Measurements from ENCODE around the gene SLC2A4RG.

SLC2A4RG gene

GRCh38 chr20:63751471-63752271, 12.1 kb downstream of the SLC2A4RG start:
- Histone ChIP-seq H3K27ac (ENCODE audit: low read length) (no peak overlapping the region), H3K36me3 (ENCODE audit: control insufficient read depth in 2 of 2, insufficient read depth in 2 of 2, low read length in 2 of 2) (no peaks in the 10 kb centered on the region), H3K9ac (ENCODE audit: low read length in 2 of 2) (no peak overlapping the region), H3K9me3 (ENCODE audit: control insufficient read depth in 2 of 2, low read length in 2 of 2) (no peaks in the 10 kb centered on the region), H3K4me1 (ENCODE audit: control insufficient read depth, insufficient read depth, low read length) (no peaks in the 10 kb centered on the region), H3K4me3 (ENCODE audit: low read length in 2 of 2) (no peak overlapping the region), H3K27me3 (ENCODE audit: control insufficient read depth in 1 of 2, insufficient read depth in 2 of 2, low read length in 2 of 2) (no peaks in the 10 kb centered on the region)

DNA sequence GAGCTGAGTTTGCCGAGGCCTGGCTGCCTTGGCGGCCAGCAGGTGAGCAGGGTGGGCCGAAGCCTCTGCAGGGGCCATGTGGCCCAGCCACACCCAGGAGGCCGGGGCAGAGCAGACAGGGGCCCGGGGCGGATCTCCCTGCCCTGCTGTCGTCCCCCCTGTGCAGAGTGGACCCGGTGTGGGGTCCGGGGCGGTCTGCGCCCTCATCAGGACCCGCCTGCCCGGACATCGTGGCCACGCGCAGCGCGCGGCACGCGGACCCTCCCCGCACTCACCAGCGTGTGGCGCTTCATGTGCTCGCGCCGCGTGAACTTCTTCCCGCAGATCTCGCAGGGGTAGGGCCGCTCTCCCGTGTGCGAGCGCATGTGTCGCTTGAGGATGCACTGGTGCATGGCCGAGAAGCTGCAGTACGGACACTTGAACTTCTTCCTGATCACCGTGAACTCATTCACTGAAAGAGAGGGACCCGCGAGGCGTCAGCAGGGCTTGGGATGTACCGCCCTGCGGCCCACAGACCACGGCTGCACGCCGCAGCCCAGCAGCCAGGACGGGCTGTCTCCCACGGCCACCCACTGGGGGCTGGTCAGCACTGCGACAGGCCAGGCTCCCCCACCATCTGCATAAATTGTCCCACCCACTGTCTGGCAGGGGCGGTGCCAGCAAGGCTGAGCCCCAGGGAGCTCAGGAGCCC, 13.0 kb downstream of the SLC2A4RG start:
- Histone ChIP-seq H3K4me1 (ENCODE audit: control insufficient read depth, insufficient read depth, low read length) (no peaks in the 10 kb centered on the region), H3K9ac (ENCODE audit: low read length in 2 of 2) (no peak overlapping the region), H3K9me3 (ENCODE audit: control insufficient read depth in 2 of 2, low read length in 2 of 2) (no peaks in the 10 kb centered on the region), H3K4me3 (ENCODE audit: low read length in 2 of 2) (no peak overlapping the region), H3K36me3 (ENCODE audit: control insufficient read depth in 2 of 2, insufficient read depth in 2 of 2, low read length in 2 of 2) (no peaks in the 10 kb centered on the region), H3K27ac (ENCODE audit: low read length) (no peak overlapping the region), H3K27me3 (ENCODE audit: control insufficient read depth in 1 of 2, insufficient read depth in 2 of 2, low read length in 2 of 2) (no peaks in the 10 kb centered on the region)

DNA sequence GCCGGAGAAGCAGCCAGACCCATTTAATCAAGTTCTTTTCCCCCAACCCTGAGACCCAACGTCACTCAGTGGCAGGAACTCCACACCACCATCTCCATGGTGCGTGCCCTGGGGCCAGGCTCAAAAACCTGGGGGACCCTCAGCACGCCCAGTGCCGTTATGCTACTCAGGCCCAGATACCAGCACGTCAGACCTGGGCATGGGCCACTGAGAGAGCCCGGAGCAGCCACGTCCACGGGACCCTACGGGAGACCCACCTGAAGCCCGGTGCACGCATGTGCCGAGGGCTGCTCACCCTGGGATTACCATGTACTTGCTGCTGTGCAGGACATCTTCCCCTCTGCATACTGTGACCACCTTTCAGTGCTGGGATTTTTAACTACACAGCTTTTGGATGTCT, 13.8 kb downstream of the SLC2A4RG start:
- H3K4me1 ChIP-seq (ENCODE audit: control insufficient read depth, insufficient read depth, low read length), result no peaks in the 10 kb centered on the region
- no peaks in the 10 kb centered on the region for H3K9me3 ChIP-seq (ENCODE audit: control insufficient read depth in 2 of 2, low read length in 2 of 2)
- no peak overlapping the region for H3K27ac ChIP-seq (ENCODE audit: low read length)
- no peak overlapping the region for H3K4me3 ChIP-seq (ENCODE audit: low read length in 2 of 2)
- H3K27me3 ChIP-seq (ENCODE audit: control insufficient read depth in 1 of 2, insufficient read depth in 2 of 2, low read length in 2 of 2), result no peaks in the 10 kb centered on the region
- H3K36me3 ChIP-seq (ENCODE audit: control insufficient read depth in 2 of 2, insufficient read depth in 2 of 2, low read length in 2 of 2), result no peaks in the 10 kb centered on the region
- no peak overlapping the region for H3K9ac ChIP-seq (ENCODE audit: low read length in 2 of 2)

DNA sequence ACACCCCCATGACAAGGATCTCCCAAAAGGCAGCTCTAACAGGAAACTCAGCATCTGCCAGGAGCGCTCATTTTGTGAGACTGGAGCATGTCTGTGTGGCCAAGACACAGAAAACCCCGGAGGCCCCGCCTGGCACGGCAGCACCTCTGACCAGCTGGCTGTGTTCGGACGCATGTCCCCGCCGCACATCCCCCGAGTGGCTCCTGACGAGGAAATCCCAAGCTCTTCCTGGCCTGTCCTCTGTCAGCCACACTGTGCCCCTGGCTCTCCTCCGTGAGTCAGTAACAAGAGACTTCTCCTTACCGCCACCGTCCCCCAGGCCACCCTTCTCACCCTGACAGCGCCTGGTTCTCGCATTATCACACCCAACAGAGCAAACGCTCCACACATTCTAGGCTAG, 14.4 kb downstream of the SLC2A4RG start:
- no peak overlapping the region for H3K4me3 ChIP-seq (ENCODE audit: low read length in 2 of 2)
- no peaks in the 10 kb centered on the region for H3K4me1 ChIP-seq (ENCODE audit: control insufficient read depth, insufficient read depth, low read length)

DNA sequence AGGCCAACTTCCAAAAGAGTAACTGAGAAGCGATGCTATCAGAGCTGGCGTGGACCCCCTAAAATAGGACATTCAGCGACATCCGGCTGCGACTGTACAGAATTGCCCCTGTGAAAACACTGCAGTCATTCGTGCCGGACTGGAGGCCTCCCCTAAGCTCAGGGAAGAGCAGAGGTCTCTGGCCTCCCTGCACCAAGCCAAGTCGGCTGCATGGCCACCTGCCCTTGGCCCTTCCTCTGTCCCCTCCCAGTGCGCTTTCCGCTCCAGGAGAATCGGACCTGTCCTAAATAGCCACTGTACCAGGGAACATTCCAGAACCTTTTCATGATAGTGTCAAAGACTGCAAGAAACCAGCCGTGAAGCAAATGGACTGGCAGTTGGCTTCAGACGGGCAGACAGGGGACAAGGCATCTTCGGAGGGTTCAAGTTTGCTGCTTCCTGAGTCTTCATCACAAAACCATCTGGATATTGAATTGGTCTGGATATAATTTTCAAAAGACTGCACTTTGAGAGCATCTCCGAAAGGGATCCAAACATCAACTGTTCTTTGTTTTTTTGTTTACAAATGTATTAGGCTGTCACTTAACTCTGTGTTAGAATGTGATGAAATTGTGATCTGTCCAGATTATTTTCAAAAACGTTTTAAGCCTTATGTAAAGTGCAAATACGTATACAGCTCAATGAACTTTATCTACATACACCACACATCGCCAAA, 16.5 kb downstream of the SLC2A4RG start:
- Histone ChIP-seq H3K4me1 (ENCODE audit: control insufficient read depth, insufficient read depth, low read length) (no peaks in the 10 kb centered on the region), H3K9ac (ENCODE audit: low read length in 2 of 2) (no peak overlapping the region), H3K36me3 (ENCODE audit: control insufficient read depth in 2 of 2, insufficient read depth in 2 of 2, low read length in 2 of 2) (no peaks in the 10 kb centered on the region), H3K27ac (ENCODE audit: low read length) (no peak overlapping the region), H3K9me3 (ENCODE audit: control insufficient read depth in 2 of 2, low read length in 2 of 2) (no peaks in the 10 kb centered on the region), H3K27me3 (ENCODE audit: control insufficient read depth in 1 of 2, insufficient read depth in 2 of 2, low read length in 2 of 2) (no peaks in the 10 kb centered on the region), H3K4me3 (ENCODE audit: low read length in 2 of 2) (no peak overlapping the region)

More for the DNA sequence above, 14.4 kb downstream of the SLC2A4RG start:
- Histone ChIP-seq H3K36me3 (ENCODE audit: control insufficient read depth in 2 of 2, insufficient read depth in 2 of 2, low read length in 2 of 2) (no peaks in the 10 kb centered on the region), H3K27ac (ENCODE audit: low read length) (no peak overlapping the region), H3K9me3 (ENCODE audit: control insufficient read depth in 2 of 2, low read length in 2 of 2) (no peaks in the 10 kb centered on the region), H3K27me3 (ENCODE audit: control insufficient read depth in 1 of 2, insufficient read depth in 2 of 2, low read length in 2 of 2) (no peaks in the 10 kb centered on the region), H3K9ac (ENCODE audit: low read length in 2 of 2) (no peak overlapping the region)

DNA sequence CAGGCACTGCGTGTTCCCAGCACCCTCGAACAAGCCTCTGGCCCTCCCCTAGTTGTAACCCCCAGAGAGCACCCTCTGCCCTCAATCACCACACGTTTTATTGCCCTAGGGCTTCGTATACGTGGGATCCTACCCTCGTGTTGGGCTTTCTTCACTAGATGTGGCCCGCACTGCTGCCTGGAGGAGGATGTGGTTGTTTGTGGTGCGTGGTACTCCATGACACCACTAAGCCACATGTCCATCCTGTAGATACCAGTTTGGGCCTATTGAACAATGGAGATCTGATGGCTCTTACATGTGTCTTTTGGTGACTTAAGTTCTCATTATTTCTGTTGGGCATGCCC, 17.0 kb downstream of the SLC2A4RG start:
- H3K4me1 ChIP-seq (ENCODE audit: control insufficient read depth, insufficient read depth, low read length), result no peaks in the 10 kb centered on the region
- H3K36me3 ChIP-seq (ENCODE audit: control insufficient read depth in 2 of 2, insufficient read depth in 2 of 2, low read length in 2 of 2), result no peaks in the 10 kb centered on the region
- H3K27ac ChIP-seq (ENCODE audit: low read length), result no peak overlapping the region
- H3K4me3 ChIP-seq (ENCODE audit: low read length in 2 of 2), result no peak overlapping the region
- no peaks in the 10 kb centered on the region for H3K9me3 ChIP-seq (ENCODE audit: control insufficient read depth in 2 of 2, low read length in 2 of 2)
- H3K9ac ChIP-seq (ENCODE audit: low read length in 2 of 2), result no peak overlapping the region
- H3K27me3 ChIP-seq (ENCODE audit: control insufficient read depth in 1 of 2, insufficient read depth in 2 of 2, low read length in 2 of 2), result no peaks in the 10 kb centered on the region

DNA sequence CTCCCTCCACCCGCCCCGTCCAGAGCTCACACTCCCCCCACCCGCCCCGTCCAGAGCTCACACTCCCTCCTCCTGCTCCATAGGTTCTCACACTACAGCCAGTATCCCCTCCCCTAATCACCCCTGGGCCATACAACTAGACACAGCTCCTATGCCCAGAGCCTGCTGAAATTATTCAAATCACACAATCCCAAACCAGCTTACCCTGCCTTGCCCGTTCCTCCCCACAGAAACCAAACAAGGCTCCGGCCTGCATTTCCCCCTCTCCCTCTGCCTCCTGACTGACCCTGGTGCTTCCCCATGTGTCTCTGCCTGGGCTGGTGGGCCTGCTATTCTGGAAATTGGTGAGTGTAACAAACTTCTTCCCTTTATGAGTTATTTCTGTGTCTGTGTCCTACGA, 18.6 kb downstream of the SLC2A4RG start:
- H3K9me3 ChIP-seq (ENCODE audit: control insufficient read depth in 2 of 2, low read length in 2 of 2), result no peaks in the 10 kb centered on the region
- H3K9ac ChIP-seq (ENCODE audit: low read length in 2 of 2), result no peak overlapping the region
- no peaks in the 10 kb centered on the region for H3K36me3 ChIP-seq (ENCODE audit: control insufficient read depth in 2 of 2, insufficient read depth in 2 of 2, low read length in 2 of 2)
- H3K4me1 ChIP-seq (ENCODE audit: control insufficient read depth, insufficient read depth, low read length), result no peaks in the 10 kb centered on the region
- no peaks in the 10 kb centered on the region for H3K27me3 ChIP-seq (ENCODE audit: control insufficient read depth in 1 of 2, insufficient read depth in 2 of 2, low read length in 2 of 2)
- no peak overlapping the region for H3K27ac ChIP-seq (ENCODE audit: low read length)
- no peak overlapping the region for H3K4me3 ChIP-seq (ENCODE audit: low read length in 2 of 2)

DNA sequence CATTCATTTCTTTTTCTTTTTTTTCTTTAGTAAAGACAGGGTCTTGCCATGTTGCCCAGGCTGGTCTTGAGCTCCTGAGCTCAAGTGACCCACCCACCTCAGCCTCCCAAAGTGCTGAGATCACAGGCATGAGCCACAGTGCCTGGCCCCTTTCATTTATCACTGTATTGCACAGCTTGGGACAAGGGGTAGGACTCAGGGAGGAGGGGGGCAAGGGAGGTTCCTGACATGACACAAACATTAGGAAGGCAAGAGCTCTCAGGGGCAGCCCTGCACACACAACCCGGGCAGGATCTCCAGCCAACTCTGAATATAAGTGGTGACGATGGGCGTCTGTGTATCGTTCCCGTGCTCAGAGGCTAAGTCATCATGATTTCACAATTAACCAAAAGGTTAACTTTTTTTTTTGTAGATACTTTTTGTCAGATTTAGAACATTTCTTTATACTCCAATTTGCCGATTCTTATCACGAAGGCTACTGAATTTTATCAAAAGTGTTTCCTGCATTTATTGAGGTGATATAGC, 19.9 kb downstream of the SLC2A4RG start:
- no peaks in the 10 kb centered on the region for H3K36me3 ChIP-seq (ENCODE audit: control insufficient read depth in 2 of 2, insufficient read depth in 2 of 2, low read length in 2 of 2)
- no peaks in the 10 kb centered on the region for H3K9me3 ChIP-seq (ENCODE audit: control insufficient read depth in 2 of 2, low read length in 2 of 2)
- H3K9ac ChIP-seq (ENCODE audit: low read length in 2 of 2), result no peak overlapping the region
- H3K27me3 ChIP-seq (ENCODE audit: control insufficient read depth in 1 of 2, insufficient read depth in 2 of 2, low read length in 2 of 2), result no peaks in the 10 kb centered on the region
- H3K27ac ChIP-seq (ENCODE audit: low read length), result no peak overlapping the region
- H3K4me1 ChIP-seq (ENCODE audit: control insufficient read depth, insufficient read depth, low read length), result no peaks in the 10 kb centered on the region
- no peak overlapping the region for H3K4me3 ChIP-seq (ENCODE audit: low read length in 2 of 2)

DNA sequence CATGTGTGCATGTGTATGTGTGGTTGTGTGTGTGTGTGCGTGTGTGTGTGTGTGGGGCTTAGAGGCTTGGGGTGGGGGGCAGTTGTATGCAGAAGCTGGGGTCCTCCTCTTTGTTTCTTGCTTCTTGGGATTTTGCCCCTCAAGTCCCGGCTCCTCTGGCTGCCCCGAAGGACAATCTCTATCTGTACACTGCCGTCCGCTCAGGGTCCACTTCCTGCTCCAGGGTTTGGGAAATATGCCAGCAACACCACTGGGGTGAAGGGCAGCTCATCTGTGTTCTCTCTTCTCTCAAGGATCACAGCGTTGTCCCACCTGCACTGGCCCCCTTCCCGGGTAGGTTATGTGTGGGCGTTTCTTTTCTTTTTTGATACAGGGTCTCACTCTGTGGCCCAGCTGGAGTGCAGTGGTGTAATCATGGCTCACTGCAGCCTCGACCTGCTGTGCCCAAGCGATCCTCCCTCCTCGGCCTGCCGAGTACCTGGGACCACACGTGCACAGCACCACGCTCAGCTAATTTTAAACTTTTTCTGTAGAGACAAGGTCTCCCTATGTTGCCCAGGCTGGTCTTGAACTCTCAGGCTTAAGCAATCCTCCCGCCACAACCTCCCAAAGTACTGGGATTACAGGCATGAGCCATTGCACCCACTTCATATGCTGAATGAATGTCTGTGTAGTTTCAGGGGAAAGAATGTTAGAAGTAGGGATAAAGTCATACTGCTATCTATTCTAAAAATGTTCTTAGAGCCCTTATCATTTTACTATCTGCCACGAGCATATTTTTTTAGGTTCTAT, 25.7 kb downstream of the SLC2A4RG start:
- Histone ChIP-seq H3K36me3 (ENCODE audit: control insufficient read depth in 2 of 2, insufficient read depth in 2 of 2, low read length in 2 of 2) (peaks cover 0 to 2% of the 10 kb centered on the region in 2 donors), H3K4me3 (ENCODE audit: low read length in 2 of 2) (no peak overlapping the region), H3K27me3 (ENCODE audit: control insufficient read depth in 1 of 2, insufficient read depth in 2 of 2, low read length in 2 of 2) (no peaks in the 10 kb centered on the region), H3K4me1 (ENCODE audit: control insufficient read depth, insufficient read depth, low read length) (no peaks in the 10 kb centered on the region), H3K27ac (ENCODE audit: low read length) (no peak overlapping the region), H3K9me3 (ENCODE audit: control insufficient read depth in 2 of 2, low read length in 2 of 2) (no peaks in the 10 kb centered on the region), H3K9ac (ENCODE audit: low read length in 2 of 2) (no peak overlapping the region)

DNA sequence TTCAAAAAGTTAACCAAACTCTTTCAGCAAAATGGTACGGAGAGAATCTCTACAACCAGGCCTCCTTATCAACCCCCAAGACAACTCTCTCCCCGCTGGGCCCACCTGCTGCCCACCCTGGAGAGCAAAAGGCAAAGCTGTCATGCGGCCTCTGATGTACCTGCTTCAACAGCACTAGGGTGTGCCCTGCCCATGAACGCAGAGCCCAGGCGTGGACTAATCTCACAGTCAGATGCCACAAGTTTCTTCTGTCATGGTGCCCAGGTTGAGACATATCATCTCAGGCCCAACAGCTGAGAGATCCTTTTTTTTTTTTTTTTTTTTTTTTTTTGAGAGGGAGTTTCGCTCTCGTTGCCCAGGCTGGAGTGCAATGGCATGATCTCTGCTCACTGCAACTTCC, 26.3 kb downstream of the SLC2A4RG start:
- Histone ChIP-seq H3K9ac (ENCODE audit: low read length in 2 of 2) (no peak overlapping the region), H3K27me3 (ENCODE audit: control insufficient read depth in 1 of 2, insufficient read depth in 2 of 2, low read length in 2 of 2) (no peaks in the 10 kb centered on the region), H3K4me1 (ENCODE audit: control insufficient read depth, insufficient read depth, low read length) (no peaks in the 10 kb centered on the region), H3K36me3 (ENCODE audit: control insufficient read depth in 2 of 2, insufficient read depth in 2 of 2, low read length in 2 of 2) (peaks cover 0 to 2% of the 10 kb centered on the region in 2 donors), H3K27ac (ENCODE audit: low read length) (no peak overlapping the region), H3K9me3 (ENCODE audit: control insufficient read depth in 2 of 2, low read length in 2 of 2) (no peaks in the 10 kb centered on the region), H3K4me3 (ENCODE audit: low read length in 2 of 2) (no peak overlapping the region)
